GM18517 (cell line): ENCODE measurements around the gene TDRD12.
"Not testable (repeated sequence)": the region's sequence is repeated elsewhere in the genome, so short reads cannot be mapped to it uniquely, and the experiment has no call there.

Source experiments
- ATAC-seq: cut with Tn5 transposase; IDR thresholded peaks from one replicate; pipeline ENCODE4 v1.9.1; 2021; ENCODE audit warnings: mild to moderate bottlenecking, moderate library complexity; ENCODE audit not compliant: unreplicated experiment

Gene TDRD12

DNA sequence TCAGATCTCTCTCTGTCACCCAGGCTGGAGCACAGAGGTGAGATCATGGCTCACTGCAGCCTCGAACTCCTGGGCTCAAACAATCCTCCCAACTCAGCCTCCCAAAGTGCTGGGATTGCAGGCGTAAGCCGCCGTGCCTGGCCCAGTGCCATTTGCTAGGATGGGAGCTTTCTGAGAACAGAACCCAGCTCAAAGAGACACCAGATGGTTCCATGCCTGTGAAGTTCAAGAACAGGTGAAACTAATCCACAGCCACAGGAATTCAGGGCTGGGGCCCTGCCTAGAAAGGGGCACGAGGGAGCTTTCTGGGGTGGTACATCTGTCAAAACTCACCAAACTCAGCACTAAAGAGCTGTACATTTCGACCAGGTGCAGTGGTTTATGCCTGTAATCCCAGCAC lies 145.8 kb downstream of the TDRD12 start:
- no peak for ATAC-seq

DNA sequence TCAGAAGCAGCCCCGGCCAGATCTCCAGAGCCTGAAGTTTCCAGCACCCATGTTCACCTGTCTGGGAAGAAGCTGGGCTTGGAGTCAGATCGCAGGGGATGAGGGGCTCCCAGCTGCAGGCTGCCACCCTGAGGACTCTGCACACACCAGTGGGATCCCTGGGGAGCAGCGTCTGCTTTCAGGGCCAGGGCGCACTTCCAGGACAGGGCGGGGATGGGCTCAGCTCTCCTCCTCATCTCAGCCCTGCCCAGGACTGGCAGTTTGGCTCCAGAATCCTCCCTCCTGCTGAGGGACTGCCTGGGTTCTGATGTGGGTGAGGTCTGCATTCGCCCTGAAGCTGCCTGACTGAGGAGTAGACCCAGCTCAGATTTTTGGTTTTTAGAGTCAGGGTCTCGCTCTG lies 146.5 kb downstream of the TDRD12 start:
- ATAC-seq = no peak

DNA sequence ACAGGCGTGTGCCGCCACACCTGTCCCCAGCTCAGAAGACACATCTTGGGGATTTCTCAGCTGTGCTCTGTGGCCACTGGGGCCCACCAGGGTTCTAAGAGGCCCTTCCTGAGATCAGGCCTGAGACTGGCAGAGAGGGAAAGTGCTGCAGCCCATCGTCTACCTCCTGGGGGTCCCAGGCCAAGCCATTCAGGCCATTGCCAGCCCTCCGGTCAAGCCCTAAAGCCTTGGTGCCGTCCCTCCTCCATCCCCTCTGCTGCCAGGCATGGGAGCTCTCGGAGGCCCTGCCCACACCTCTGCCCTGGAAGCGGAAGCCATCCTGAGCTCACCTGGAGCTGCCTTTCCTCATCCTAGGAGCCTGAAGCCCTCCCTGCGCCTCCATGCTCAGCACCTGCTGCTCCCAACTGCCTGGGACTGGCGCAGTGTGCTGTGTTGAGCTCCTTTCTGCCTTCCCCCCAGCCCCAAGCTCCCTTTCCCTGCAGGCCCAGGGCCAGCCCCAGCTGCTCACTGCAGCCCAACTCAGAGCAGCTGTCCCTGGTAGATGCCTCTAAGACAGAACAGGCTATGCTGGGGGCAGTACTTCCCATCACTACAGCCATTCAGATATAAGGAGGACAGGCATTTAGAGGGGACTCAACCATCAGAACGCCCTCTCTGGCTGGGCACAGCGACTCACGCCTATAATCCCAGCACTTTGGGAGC lies 147.1 kb downstream of the TDRD12 start:
- no peak for ATAC-seq

DNA sequence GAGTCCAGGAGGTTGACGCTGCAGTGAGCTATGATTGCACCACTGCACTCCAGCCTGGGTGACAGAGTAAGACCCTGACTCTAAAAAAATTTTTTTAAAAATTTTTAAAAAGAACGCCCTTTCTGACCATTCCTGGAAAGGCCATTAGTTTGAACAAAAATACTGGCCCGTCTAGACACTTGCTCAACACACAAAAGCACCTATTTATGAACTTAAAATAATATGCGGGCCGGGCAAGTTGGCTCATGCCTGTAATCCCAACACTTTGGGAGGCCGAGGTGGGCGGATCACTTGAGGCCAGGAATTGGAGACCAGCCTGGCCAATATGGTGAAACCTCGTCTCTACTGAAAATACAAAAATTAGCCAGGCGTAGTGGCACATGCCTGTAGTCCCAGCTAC lies 147.9 kb downstream of the TDRD12 start:
- ATAC-seq = not testable (repeated sequence)

DNA sequence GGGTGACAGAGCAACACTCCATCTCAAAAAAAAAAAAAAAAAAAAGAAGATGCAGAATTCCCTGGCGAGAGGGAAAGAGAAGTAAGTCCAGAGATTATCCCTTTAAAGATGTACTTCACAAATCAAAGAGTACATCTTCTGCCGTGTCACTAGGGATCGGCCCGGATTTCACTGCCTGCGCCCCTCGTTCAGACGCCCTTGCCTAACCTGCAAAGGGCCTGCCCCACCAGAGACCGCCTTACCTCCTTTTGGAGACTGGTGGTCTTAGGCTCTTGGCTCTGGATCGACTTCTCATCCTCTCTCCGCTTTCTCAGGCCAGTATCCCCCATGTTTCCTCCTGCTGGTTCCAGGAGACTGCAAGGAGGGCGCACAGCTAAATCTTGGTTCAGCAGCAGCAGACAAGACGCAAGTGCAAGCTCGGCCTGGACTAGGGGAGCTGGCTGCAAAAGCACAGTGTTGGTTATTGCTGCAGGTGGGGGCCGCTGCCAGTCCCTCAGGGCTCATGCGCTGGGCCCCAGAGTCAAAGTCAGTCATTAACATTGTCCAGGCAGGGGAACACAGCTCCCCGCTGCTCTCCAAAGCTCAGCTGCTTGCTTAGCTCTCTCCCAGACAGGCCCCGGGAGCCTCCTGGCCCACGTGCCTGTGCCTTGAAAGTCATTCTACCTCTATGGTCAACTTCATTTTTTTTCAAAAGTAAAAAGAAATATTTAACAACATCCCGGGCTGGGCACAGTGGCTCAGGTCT lies 148.8 kb downstream of the TDRD12 start:
- ATAC-seq = no peak

DNA sequence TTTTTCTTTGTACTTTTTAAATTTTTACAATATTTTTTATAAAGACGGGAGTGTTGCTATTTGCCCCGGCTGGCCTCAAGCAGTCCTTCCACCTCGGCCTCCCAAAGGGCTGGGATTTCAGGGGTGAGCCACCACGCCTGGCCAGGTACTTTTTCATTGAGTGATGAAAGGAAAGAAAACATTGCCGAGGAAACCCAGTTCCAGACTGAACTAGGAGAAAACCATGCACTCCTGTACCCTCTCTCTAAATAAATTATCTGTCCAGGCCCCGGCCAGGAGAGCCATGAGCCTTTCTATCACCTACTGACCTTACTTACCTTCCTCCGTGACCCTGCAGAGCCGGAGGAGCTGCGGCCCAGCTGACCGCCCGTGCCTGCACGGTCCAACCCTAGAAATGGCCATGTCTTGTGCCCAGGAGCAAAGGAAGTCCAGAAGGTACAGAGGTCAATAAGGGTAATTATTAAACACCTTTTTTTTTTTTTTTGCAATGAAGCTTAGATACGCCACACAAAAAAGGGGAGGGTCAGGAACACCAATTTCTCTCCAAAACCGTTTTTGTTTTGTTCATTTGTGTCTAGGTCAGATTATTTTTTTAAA lies 149.9 kb downstream of the TDRD12 start, which contains the start of gene SLC7A9:
Gene SLC7A9, minus strand, starts transcription at position 399 of the 597 bp plus-strand sequence. CDS start 1,233 bp downstream, outside the sequence.
- ATAC-seq = no peak

DNA sequence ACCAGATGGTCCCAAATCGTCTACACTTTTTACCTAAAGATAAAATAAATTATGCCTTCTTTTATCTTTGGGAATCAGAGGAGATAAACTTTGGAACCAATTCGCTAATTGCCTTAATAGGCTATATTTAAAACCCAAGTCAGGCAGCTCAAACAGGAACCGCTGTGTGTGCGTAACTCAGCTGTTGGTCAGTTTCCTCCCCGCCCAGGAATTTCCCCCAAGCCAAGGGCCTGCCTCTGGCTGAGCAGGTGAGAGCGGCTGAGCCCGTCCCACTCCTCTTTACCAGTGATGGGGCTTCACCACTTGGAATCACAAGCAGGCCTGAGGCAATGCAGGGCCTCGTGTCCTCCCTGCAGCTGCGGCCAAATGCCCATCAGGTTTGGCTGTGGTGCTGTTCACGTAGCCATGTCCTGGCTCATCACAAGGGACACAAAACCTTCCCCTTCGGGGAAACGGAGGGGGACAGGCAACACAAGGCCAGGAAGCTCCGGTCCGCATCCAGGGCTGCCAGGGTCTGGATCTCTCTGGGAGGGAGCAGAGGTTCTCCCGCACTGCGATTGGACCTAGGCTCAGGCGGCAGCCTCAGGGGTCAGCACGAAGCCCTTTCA lies 150.5 kb downstream of the TDRD12 start:
- ATAC-seq = no peak

DNA sequence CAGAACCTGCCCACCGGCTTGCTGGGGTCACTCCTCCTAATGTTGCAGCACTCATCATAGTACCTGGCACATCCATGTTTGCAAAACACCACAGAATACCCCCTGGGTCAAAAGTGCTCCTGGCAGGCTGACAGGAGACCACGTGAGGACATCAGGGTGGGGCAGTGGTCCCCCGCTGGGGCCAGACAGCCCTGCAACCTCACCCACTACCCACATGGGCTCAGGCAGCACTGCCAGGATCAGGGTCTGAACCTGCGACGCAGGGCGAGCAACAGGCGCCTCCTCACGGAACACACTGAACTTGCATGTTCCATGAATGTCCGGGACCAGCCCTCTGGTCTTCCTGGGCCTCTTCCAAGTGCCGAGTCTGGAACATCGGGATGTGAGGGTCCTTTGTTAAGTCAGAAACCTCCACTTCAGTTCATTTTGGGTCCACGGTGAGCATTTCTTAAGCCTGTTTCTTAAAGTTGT lies 151.4 kb downstream of the TDRD12 start:
- ATAC-seq = no peak

DNA sequence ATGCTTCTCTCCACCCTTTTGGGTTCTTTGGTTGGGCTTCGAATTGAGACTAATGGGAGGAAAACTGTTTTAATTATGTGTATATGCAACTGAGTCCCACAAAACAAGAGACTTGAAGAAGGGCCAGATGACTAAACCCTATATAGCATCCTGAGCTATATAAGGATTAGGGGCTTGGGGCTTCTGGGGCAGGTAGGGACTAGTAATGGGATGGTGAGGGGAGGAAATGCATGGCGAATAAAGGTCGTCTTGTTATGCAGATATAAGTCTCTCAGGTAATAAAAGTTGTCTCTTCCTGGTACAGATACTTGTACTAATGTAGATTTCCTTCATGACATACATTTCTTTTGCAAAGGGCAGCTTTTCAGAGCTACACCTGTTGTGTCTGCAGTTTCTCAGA lies 152.8 kb downstream of the TDRD12 start:
- no peak for ATAC-seq

DNA sequence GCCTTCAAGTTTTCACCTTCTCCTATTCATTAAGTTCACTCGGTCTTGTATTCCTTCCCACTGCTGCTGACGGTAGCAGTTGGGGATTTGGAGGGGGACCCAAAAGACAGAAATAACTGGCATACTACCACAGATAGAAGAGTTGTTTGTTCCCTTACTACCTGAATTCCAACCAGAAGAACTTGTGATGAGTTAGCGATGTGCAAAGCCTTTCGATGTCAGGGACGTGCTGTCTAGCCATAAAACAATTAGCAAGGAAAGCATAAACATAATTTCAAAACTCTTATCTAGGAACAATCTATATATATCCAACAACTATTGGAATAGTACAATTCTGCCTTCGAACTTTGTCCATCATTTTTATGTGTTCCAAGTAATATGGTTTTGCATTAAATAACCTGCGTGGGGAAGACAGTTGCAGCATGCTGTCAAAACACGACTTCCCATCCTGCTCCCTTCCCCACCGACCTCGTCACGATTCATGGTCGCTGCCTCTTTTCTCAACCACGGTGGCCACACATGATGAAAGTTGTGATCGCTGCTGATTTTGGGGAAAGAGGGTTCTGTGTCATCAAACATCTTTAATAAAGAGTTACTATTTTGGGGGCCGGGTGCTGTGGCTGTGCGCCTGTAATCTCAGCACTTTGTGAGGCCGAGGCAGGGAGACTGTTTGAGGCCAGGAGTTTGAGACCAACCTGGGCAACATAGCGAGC lies 153.8 kb downstream of the TDRD12 start:
- ATAC-seq = no peak

DNA sequence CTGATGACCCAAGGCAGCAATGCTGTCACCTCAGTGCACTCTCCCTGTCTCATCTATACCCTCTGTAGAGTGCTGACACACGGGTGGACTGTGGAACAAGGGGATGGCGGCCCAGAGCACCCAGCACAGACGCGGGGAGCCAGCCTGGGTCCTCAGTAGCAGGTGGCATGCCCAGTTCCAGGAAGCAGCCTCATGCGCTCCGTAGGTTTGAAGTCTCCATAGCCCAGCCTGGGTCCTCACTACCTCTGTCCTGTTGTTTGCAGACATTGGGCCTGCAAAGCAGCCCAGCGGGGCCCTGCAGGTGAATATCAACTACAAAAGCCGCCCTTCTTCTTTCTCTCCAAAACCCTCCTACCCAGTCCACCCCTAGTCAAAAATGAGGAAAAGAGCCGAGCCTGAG lies 155.0 kb downstream of the TDRD12 start:
- no peak for ATAC-seq

DNA sequence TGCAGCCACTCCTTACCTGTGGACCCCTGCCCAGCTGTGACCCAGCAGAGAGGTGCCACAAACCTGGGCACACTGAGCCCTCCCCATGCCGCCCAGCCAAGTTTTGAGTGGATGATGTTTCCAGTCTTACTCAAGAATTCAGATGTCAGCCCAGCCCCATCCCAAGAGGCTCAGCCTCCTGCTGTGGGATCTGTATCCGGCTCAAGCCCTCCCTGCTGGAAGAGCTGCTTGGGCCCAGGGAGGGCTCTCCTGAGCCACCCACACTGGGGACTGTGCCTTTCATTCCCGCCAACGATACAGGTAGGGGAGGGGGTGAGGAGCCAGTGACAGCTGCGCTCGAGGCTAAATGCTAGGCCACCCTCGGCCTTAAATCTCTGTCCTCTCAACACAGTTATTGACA lies 155.9 kb downstream of the TDRD12 start:
- no peak for ATAC-seq

DNA sequence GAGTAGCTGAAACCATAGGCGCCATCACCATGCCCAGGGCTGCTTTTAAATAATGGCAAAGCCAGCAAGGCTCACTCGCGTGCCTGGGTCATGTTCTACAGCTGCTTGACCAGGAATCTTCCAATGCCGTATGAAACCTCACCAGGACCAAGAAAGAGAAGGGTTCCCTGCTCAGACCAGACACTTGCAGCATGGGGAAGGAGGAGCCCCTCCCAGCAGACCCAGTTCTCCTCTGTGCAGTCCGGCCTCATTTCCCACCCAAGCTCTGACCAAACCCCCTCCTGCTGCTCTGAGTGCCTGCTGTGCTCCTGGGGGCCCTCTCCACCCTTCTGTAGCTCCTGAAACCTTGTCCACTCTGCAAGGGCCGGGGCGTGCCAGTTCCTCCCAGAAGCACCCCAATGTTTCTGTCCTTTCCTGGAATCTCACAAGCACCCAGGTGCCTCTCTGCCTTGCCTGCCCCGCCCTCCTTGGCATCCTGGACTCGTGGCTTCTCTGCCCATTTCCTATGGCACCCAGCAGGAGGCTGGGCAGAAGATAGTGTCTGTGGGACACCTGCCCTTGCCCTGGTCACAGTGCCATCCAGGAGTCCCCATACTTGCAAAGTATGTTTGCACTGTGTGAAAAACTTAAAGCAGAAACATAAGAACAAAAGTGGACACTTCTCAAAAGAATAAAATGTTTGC lies 156.8 kb downstream of the TDRD12 start:
- no peak for ATAC-seq

DNA sequence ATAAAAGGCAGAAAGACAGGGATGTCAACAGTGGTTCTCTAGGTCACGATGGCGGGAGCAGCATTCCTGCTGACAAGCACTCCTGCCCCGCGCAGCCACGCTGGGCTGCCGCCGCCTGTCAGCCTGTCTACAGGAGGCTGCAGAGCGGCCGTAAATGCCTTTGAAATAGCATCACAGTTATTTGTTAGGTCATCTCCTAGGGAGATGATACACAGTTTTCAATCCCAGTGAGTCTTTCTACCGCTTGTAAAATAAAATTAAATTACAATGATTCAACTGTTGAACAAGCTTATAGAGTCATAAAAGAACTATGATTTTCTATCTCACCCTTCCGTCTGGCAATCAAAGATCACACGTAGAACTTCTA lies 157.3 kb downstream of the TDRD12 start:
- ATAC-seq = no peak
